Activated T-helper 2 cell treated with anti-CD3 and anti-CD28 coated beads, Interferon-gamma antibody, Interleukin-2, Interleukin-4, amounts not matched to agents 10 μg/mL and 5 μg/mL and 100 μg/mL, durations not matched to agents 14 hours and 24 hours and 36 hours (primary cell): Measurements from ENCODE around the gene RAB3GAP2. TPM values are rescaled to one million over a fixed set of nuclear protein-coding genes. Genes with fewer than 3 reads are reported as not detected.
"Not testable (repeated sequence)": the region's sequence is repeated elsewhere in the genome, so short reads cannot be mapped to it uniquely, and the experiment has no call there.

Source experiments
- DNase-seq: peaks from one replicate; pipeline ENCODE4 v3.0.0; 2021; ENCODE audit warnings: low spot score
- H3K27ac Mint-ChIP-seq: one replicate; pipeline ENCODE4 v1.8.0; 2021; ENCODE audit warnings: mixed read lengths
- H3K27me3 Mint-ChIP-seq: one replicate; pipeline ENCODE4 v1.8.0; 2021; ENCODE audit warnings: low read depth, mixed read lengths
- H3K36me3 Mint-ChIP-seq: one replicate; pipeline ENCODE4 v1.8.0; 2021; ENCODE audit warnings: low read depth, mixed read lengths
- H3K4me1 Mint-ChIP-seq: one replicate; pipeline ENCODE4 v1.8.0; 2021; ENCODE audit warnings: low read depth, mixed read lengths
- H3K4me3 Mint-ChIP-seq: one replicate; pipeline ENCODE4 v1.8.0; 2021; ENCODE audit warnings: low read depth, mild to moderate bottlenecking, moderate library complexity, mixed read lengths
- H3K9me3 Mint-ChIP-seq: one replicate; pipeline ENCODE4 v1.8.0; 2021; ENCODE audit warnings: mixed read lengths
- intact Hi-C: fragments of 100-400 bp; cut with micrococcal nuclease; formaldehyde crosslinking; loops from one replicate; pipeline ENCODE4 v1.15.1; 2023
- total RNA-seq: library from RNA; stranded (reverse); gene quantifications from 2 replicates; pipeline ENCODE4 v1.2.3, GENCODE V29; 2022

Gene RAB3GAP2
- total RNA-seq, 1 donor from 2014 or later, result 60.7 TPM

- H3K4me1 Mint-ChIP-seq, H3K27me3 Mint-ChIP-seq, intact Hi-C loops, H3K9me3 Mint-ChIP-seq, DNase-seq, H3K4me3 Mint-ChIP-seq, H3K27ac Mint-ChIP-seq: not testable (repeated sequence)
- H3K36me3 Mint-ChIP-seq, result peaks cover 67% of the 10 kb centered on the region
Measured at GRCh38 chr1:220169887-220170286, 102.4 kb downstream of the RAB3GAP2 start.

DNA sequence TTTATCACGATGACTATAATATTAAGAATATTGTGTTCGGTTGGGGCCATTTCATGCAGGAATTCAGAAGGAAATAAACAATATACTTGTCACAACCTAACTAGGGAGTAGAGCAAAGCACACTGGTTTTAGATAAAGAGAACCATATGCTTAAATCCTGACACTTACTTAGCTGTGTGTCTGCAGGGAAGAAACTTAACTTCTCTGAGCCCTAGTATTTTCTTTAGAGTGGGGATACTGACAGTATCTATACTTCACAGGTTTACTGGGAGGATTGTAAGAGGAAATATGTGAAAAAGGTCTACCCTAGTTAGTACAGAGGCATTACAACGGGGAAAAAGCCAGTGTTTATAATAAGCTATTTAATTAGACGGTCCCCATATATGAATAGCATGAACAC is 105.4 kb downstream of the RAB3GAP2 start:
- Mint-ChIP-seq H3K4me3 (no peak overlapping the region), H3K27me3 (no peaks in the 10 kb centered on the region), H3K4me1 (peaks cover 2% of the 10 kb centered on the region), H3K9me3 (no peaks in the 10 kb centered on the region), H3K27ac (no peak overlapping the region), H3K36me3 (peaks cover 58% of the 10 kb centered on the region)
- intact Hi-C loops, result no loop called here
- DNase-seq, result no peak

DNA sequence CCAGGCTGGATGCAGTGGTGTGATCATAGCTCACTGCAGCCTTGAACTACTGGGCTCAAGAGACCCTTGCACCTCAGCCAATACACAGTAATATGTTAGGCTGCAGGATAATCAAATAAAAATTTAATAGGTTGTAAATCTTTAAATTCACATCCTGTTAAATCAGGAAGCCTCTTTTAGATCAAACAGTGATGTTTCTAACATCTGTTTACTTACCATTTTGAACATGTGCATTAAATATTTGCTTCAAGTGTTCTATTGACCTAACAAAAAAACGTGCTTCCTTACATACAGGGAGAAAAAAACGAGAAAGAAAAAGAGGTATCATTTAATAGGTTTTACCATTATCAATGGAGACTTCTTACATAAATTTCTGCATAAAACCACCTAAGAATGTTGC is 107.7 kb downstream of the RAB3GAP2 start:
- no peak for DNase-seq
- Mint-ChIP-seq H3K36me3 (peaks cover 58% of the 10 kb centered on the region), H3K4me3 (no peak overlapping the region), H3K4me1 (peaks cover 19% of the 10 kb centered on the region), H3K9me3 (peaks cover 4% of the 10 kb centered on the region), H3K27me3 (no peaks in the 10 kb centered on the region), H3K27ac (no peak overlapping the region)
- intact Hi-C loops, result no loop called here

- Mint-ChIP-seq H3K27ac (no peak overlapping the region), H3K4me3 (no peak overlapping the region), H3K9me3 (peaks cover 4% of the 10 kb centered on the region), H3K27me3 (no peaks in the 10 kb centered on the region), H3K4me1 (peaks cover 19% of the 10 kb centered on the region), H3K36me3 (peaks cover 55% of the 10 kb centered on the region)
- DNase-seq, result no peak
- intact Hi-C loops, result no loop called here
Measured at GRCh38 chr1:220164116-220164515, 108.1 kb downstream of the RAB3GAP2 start.

GRCh38 chr1:220160027-220160426 is 112.2 kb downstream of the RAB3GAP2 start:
- intact Hi-C loops, result no loop called here
- no peak for DNase-seq
- H3K36me3 Mint-ChIP-seq, result peaks cover 63% of the 10 kb centered on the region
- peaks cover 4% of the 10 kb centered on the region for H3K9me3 Mint-ChIP-seq
- no peaks in the 10 kb centered on the region for H3K27me3 Mint-ChIP-seq
- peak overlapping the region; percentile 83 for H3K27ac Mint-ChIP-seq
- H3K4me1 Mint-ChIP-seq, result peaks cover 38% of the 10 kb centered on the region
- no peak overlapping the region for H3K4me3 Mint-ChIP-seq

GRCh38 chr1:220159041-220159440 is 113.2 kb downstream of the RAB3GAP2 start:
- intact Hi-C loops, result no loop called here
- H3K4me3 Mint-ChIP-seq, result no peak overlapping the region
- peaks cover 38% of the 10 kb centered on the region for H3K4me1 Mint-ChIP-seq
- no peaks in the 10 kb centered on the region for H3K27me3 Mint-ChIP-seq
- no peak overlapping the region for H3K27ac Mint-ChIP-seq
- peaks cover 65% of the 10 kb centered on the region for H3K36me3 Mint-ChIP-seq
- no peak for DNase-seq
- peaks cover 4% of the 10 kb centered on the region for H3K9me3 Mint-ChIP-seq

DNA sequence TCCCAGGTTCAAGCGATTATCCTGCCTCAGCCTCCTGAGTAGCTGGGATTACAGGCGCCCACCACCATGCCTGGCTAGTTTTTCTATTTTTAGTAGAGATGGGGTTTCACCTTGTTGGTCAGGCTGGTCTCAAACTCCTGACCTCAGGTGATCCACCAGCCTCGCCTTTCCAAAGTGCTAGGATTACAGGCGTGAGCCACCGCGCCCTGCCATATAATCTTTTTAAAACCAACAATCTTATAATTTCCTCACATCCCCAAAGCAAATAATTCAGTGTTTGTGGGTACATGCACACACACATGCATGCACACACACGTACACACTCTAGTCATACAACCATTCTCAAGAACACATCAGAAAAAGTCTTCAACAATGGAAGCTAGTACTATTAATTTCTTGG is 113.7 kb downstream of the RAB3GAP2 start:
- H3K4me3 Mint-ChIP-seq, intact Hi-C loops, H3K27ac Mint-ChIP-seq, H3K27me3 Mint-ChIP-seq, DNase-seq, H3K9me3 Mint-ChIP-seq: not testable (repeated sequence)
- peaks cover 67% of the 10 kb centered on the region for H3K36me3 Mint-ChIP-seq
- H3K4me1 Mint-ChIP-seq, result peaks cover 38% of the 10 kb centered on the region

DNA sequence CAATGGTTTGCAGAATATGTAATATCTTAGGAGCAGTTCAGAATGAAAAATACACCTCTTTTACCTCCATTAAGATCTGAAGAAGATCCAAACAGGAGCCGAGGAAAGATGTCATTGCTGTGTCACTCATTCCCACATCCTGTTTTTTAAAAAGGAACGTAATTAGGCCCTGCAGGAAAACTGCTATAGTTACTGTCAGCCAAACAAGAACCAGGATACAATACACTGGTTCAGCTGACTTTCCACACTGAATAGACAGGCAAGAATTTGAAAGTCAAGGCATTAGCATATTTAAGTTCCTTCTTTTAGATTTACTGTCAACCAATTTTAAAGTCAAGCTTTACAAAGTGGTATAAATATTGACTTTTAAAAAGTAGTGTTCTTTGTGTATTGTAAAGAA is 114.5 kb downstream of the RAB3GAP2 start:
- Mint-ChIP-seq H3K9me3 (peaks cover 4% of the 10 kb centered on the region), H3K4me1 (peaks cover 38% of the 10 kb centered on the region), H3K36me3 (peaks cover 71% of the 10 kb centered on the region), H3K27ac (no peak overlapping the region), H3K4me3 (no peak overlapping the region), H3K27me3 (no peaks in the 10 kb centered on the region)
- intact Hi-C loops, result no loop called here
- no peak for DNase-seq

DNA sequence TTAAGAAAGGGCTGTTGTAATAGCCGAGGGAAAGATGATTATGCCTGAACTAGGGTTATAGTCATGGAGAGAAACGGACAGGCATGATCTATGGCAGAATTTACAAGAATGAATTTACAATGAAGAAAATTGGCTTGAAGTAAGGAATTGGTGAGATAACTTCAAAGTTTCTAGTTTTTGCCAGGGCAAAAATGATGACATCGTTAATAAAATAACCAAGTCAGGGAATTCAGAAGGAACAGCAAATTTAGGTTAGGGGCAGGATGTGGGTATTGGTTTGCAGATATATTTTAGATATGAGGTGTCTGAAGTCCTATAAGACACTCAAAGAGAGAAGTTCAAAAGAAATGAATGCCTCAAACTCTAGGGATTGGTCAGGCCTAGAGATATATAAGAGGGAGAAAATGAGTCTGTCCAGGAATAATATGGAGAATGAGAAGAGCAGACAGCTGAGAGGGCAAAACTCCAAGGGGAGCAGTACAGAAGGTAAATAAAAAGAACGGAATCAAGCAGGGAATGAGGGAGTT is 115.6 kb downstream of the RAB3GAP2 start:
- no peak for DNase-seq
- peaks cover 36% of the 10 kb centered on the region for H3K4me1 Mint-ChIP-seq
- no peaks in the 10 kb centered on the region for H3K27me3 Mint-ChIP-seq
- intact Hi-C loops, result no loop called here
- peak overlapping the region; percentile 61 for H3K27ac Mint-ChIP-seq
- no peak overlapping the region for H3K4me3 Mint-ChIP-seq
- peaks cover 70% of the 10 kb centered on the region for H3K36me3 Mint-ChIP-seq
- H3K9me3 Mint-ChIP-seq, result peaks cover 4% of the 10 kb centered on the region

- no peak overlapping the region for H3K27ac Mint-ChIP-seq
- H3K9me3 Mint-ChIP-seq, result no peaks in the 10 kb centered on the region
- peaks cover 17% of the 10 kb centered on the region for H3K4me1 Mint-ChIP-seq
- intact Hi-C loops, result no loop called here
- H3K27me3 Mint-ChIP-seq, result no peaks in the 10 kb centered on the region
- DNase-seq, result no peak
- H3K4me3 Mint-ChIP-seq, result no peak overlapping the region
- H3K36me3 Mint-ChIP-seq, result peaks cover 58% of the 10 kb centered on the region
Measured at GRCh38 chr1:220153147-220153546, 119.1 kb downstream of the RAB3GAP2 start.

- no peak overlapping the region for H3K27ac Mint-ChIP-seq
- intact Hi-C loops, result no loop called here
- peaks cover 49% of the 10 kb centered on the region for H3K36me3 Mint-ChIP-seq
Measured at GRCh38 chr1:220151454-220151853, 120.8 kb downstream of the RAB3GAP2 start.

DNA sequence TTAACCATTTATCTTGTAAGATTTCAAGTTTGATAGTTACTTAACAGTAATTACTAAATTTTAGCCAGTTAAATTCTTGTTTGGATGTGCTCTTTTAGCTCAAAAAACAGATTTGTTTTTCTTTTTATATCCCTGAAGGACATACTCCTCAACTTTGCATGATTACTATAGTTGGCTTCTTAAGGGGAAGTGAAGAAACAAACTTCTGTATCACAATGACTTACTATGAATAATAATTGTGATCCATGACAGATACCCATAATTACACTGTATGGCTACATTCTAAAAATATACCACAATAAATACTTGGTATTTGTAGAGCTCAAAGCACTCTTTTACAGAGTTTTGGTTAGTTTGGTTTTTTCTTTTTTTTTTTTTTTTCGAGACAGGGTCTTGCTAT is 122.5 kb downstream of the RAB3GAP2 start:
- Mint-ChIP-seq H3K9me3 (no peaks in the 10 kb centered on the region), H3K27me3 (no peaks in the 10 kb centered on the region), H3K27ac (no peak overlapping the region), H3K4me1 (peaks cover 7% of the 10 kb centered on the region), H3K4me3 (no peak overlapping the region), H3K36me3 (peaks cover 51% of the 10 kb centered on the region)
- intact Hi-C loops, result no loop called here
- no peak for DNase-seq

More at GRCh38 chr1:220151454-220151853, 120.8 kb downstream of the RAB3GAP2 start:
- DNase-seq, result no peak
- H3K27me3 Mint-ChIP-seq, result no peaks in the 10 kb centered on the region
- H3K4me3 Mint-ChIP-seq, result no peak overlapping the region
- peaks cover 2% of the 10 kb centered on the region for H3K4me1 Mint-ChIP-seq
- no peaks in the 10 kb centered on the region for H3K9me3 Mint-ChIP-seq

GRCh38 chr1:220144051-220144450 is 128.2 kb downstream of the RAB3GAP2 start:
- Mint-ChIP-seq H3K36me3 (peaks cover 68% of the 10 kb centered on the region), H3K4me3 (no peak overlapping the region), H3K9me3 (no peaks in the 10 kb centered on the region), H3K27me3 (no peaks in the 10 kb centered on the region), H3K27ac (no peak overlapping the region), H3K4me1 (peaks cover 7% of the 10 kb centered on the region)
- DNase-seq, result no peak
- intact Hi-C loops, result no loop called here

GRCh38 chr1:220139966-220140365 is 132.3 kb downstream of the RAB3GAP2 start:
- peaks cover 10% of the 10 kb centered on the region for H3K4me1 Mint-ChIP-seq
- H3K9me3 Mint-ChIP-seq, result no peaks in the 10 kb centered on the region
- DNase-seq, result no peak
- no peak overlapping the region for H3K4me3 Mint-ChIP-seq
- peaks cover 67% of the 10 kb centered on the region for H3K36me3 Mint-ChIP-seq
- no peaks in the 10 kb centered on the region for H3K27me3 Mint-ChIP-seq
- intact Hi-C loops, result no loop called here
- no peak overlapping the region for H3K27ac Mint-ChIP-seq
